HEK293 (cell line): Measurements from ENCODE around the gene TTC7B.
A peak's percentile ranks its signal among the peaks of the same experiment; 100 is the strongest.

Experiments
- CTCF ChIA-PET: fragments of 350-600 bp; formaldehyde crosslinking; extraction: SDS; loops from one replicate; lab custom pipeline; 2021; ENCODE audit warnings: antibody characterized with exemption; lab: Yijun Ruan, JAX
- POLR2A ChIA-PET: fragments of 300-600 bp; formaldehyde crosslinking; extraction: SDS; loops from one replicate; lab custom pipeline; 2020; ENCODE audit warnings: antibody characterized with exemption, inconsistent platforms; lab: Yijun Ruan, JAX
- H3K27ac ChIP-seq: fragments of 200-500 bp; sonication (Bioruptor generic); 2 replicates; pipeline ENCODE4 v1.5.1; 2014; ENCODE audit warnings: low read depth, low read length, control low read depth, inconsistent platforms; ENCODE audit errors: extremely low read depth
- H3K36me3 ChIP-seq, 2 experiments: fragments of 200-500 bp in 1 of 2; sonication (Bioruptor generic) in 1 of 2; 1 replicate in 1 of 2; 2 replicates in 1 of 2; pipeline ENCODE4 v1.5.1; 2014 to 2017; ENCODE audit warnings: inconsistent platforms in 2 of 2, low read length in 2 of 2; ENCODE audit not compliant: control insufficient read depth in 2 of 2, insufficient read depth in 1 of 2
- H3K4me1 ChIP-seq: fragments of 200-500 bp; sonication (Bioruptor generic); 2 replicates; pipeline ENCODE4 v1.5.1; 2014; ENCODE audit warnings: mild to moderate bottlenecking, low read length, inconsistent platforms; ENCODE audit not compliant: control insufficient read depth, insufficient read depth
- H3K4me3 ChIP-seq: 2 replicates; pipeline ENCODE4 v1.5.1; 2011; ENCODE audit warnings: low read depth, mild to moderate bottlenecking, control low read depth, low read length, moderate library complexity
- H3K9me3 ChIP-seq: fragments of 200-500 bp; sonication (Bioruptor generic); 2 replicates; pipeline ENCODE4 v1.5.1; 2014; ENCODE audit warnings: low read depth, low read length, inconsistent platforms; ENCODE audit not compliant: control insufficient read depth, insufficient read depth
- KLF10 ChIP-seq: fragments of 450-650 bp; IDR thresholded peaks from 2 replicates; pipeline ENCODE4 v1.5.1; 2018; ENCODE audit warnings: missing biosample characterization, mild to moderate bottlenecking, missing genetic modification characterization
- MYNN ChIP-seq: fragments of 450-650 bp; formaldehyde crosslinking; IDR thresholded peaks from 2 replicates; pipeline ENCODE4 v1.5.1; 2016; ENCODE audit warnings: missing biosample characterization, missing genetic modification characterization, borderline replicate concordance
- SCRT2 ChIP-seq: fragments of 450-650 bp; formaldehyde crosslinking; IDR thresholded peaks from 2 replicates; pipeline ENCODE4 v1.5.1; 2016; ENCODE audit warnings: missing biosample characterization, missing genetic modification characterization
- SP7 ChIP-seq: fragments of 450-650 bp; formaldehyde crosslinking; IDR thresholded peaks from 2 replicates; pipeline ENCODE4 v1.5.1; 2016; ENCODE audit warnings: missing biosample characterization, missing genetic modification characterization
- ZNF10 ChIP-seq: fragments of 450-650 bp; formaldehyde crosslinking; IDR thresholded peaks from 2 replicates; pipeline ENCODE4 v1.5.1; 2017; ENCODE audit warnings: missing biosample characterization, missing genetic modification characterization
- ZNF132 ChIP-seq: fragments of 450-650 bp; formaldehyde crosslinking; IDR thresholded peaks from 2 replicates; pipeline ENCODE4 v1.5.1; 2017; ENCODE audit warnings: missing biosample characterization, missing genetic modification characterization, borderline replicate concordance
- ZNF175 ChIP-seq: fragments of 450-650 bp; formaldehyde crosslinking; IDR thresholded peaks from 2 replicates; pipeline ENCODE4 v1.5.1; 2016; ENCODE audit warnings: missing biosample characterization, missing genetic modification characterization
- ZNF202 ChIP-seq: fragments of 450-650 bp; formaldehyde crosslinking; IDR thresholded peaks from 2 replicates; pipeline ENCODE4 v1.5.1; 2016; ENCODE audit warnings: missing biosample characterization, missing genetic modification characterization, borderline replicate concordance
- ZNF223 ChIP-seq: fragments of 450-650 bp; formaldehyde crosslinking; IDR thresholded peaks from 2 replicates; pipeline ENCODE4 v1.5.1; 2016; ENCODE audit warnings: missing biosample characterization, missing genetic modification characterization
- ZNF350 ChIP-seq: fragments of 450-650 bp; formaldehyde crosslinking; IDR thresholded peaks from 2 replicates; pipeline ENCODE4 v1.5.0; 2017; ENCODE audit warnings: missing biosample characterization, mild to moderate bottlenecking, missing genetic modification characterization
- ZNF555 ChIP-seq: fragments of 450-650 bp; formaldehyde crosslinking; conservative IDR thresholded peaks from 2 replicates; pipeline ENCODE4 v1.5.1; 2017; ENCODE audit warnings: missing biosample characterization, mild to moderate bottlenecking, missing genetic modification characterization, inconsistent platforms
- ZNF621 ChIP-seq: fragments of 450-650 bp; formaldehyde crosslinking; IDR thresholded peaks from 2 replicates; pipeline ENCODE4 v1.5.1; 2017; ENCODE audit warnings: missing biosample characterization, missing genetic modification characterization
- ZNF623 ChIP-seq: fragments of 450-650 bp; formaldehyde crosslinking; IDR thresholded peaks from 2 replicates; pipeline ENCODE4 v1.5.1; 2016; ENCODE audit warnings: missing biosample characterization, missing genetic modification characterization
- ZNF626 ChIP-seq: fragments of 450-650 bp; sonication (Bioruptor Pico); formaldehyde crosslinking; IDR thresholded peaks from 2 replicates; pipeline ENCODE4 v1.5.1; 2018; ENCODE audit warnings: missing biosample characterization, missing genetic modification characterization, inconsistent platforms
- ZNF660 ChIP-seq: fragments of 450-650 bp; IDR thresholded peaks from 2 replicates; pipeline ENCODE4 v1.5.1; 2018; ENCODE audit warnings: missing biosample characterization, mild to moderate bottlenecking, missing genetic modification characterization
- ZNF747 ChIP-seq: fragments of 450-650 bp; formaldehyde crosslinking; IDR thresholded peaks from 2 replicates; pipeline ENCODE4 v1.5.1; 2016; ENCODE audit warnings: missing biosample characterization, missing genetic modification characterization
- TF ChIP-seq, protein P1 (sequence below): fragments of 450-650 bp; formaldehyde crosslinking; IDR thresholded peaks from 2 replicates; pipeline ENCODE4 v1.5.1; 2016; ENCODE audit warnings: missing biosample characterization, missing genetic modification characterization
- TF ChIP-seq, protein P2 (sequence below): fragments of 450-650 bp; formaldehyde crosslinking; IDR thresholded peaks from 2 replicates; pipeline ENCODE4 v1.5.1; 2016; ENCODE audit warnings: missing biosample characterization, missing genetic modification characterization
- TF ChIP-seq, protein P3 (sequence below): fragments of 450-650 bp; formaldehyde crosslinking; IDR thresholded peaks from 2 replicates; pipeline ENCODE4 v1.5.1; 2016; ENCODE audit warnings: missing biosample characterization, missing genetic modification characterization, low read depth

TTC7B gene

DNA sequence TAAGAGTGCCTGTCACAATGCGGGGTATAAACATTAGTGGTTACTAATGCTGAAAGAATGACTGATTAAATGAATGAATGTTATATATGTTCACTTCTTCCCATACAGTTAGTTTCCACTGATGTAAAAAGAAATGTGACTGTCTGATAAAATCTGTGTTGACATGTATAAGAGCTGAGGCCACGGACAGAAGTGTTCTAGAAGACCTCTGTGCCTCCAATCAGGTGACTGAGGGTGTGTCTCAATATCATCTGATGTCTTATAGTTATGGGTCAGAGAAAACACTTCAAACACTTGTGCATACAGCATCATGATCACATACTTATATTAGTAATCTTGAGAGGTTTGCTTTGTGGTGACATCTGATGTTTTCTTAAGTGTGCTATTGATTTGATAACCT lies 183.4 kb downstream of the TTC7B start:
- Histone ChIP-seq H3K4me3 (no peak overlapping the region), H3K36me3 (peaks cover 0 to 2% of the 10 kb centered on the region in 2 experiments; a peak in 1 of 3 replicates), H3K27ac (no peak overlapping the region), H3K9me3 (no peaks in the 10 kb centered on the region), H3K4me1 (no peaks in the 10 kb centered on the region)
- TF ChIP-seq SCRT2: no peak
- TF ChIP-seq KLF10 (tag by site-specific recombination): 0 out of 2 replicates have a peak, but pooled peaks have one; percentile 20
- ChIA-PET POLR2A (no interaction called here), CTCF (no interaction called here)

DNA sequence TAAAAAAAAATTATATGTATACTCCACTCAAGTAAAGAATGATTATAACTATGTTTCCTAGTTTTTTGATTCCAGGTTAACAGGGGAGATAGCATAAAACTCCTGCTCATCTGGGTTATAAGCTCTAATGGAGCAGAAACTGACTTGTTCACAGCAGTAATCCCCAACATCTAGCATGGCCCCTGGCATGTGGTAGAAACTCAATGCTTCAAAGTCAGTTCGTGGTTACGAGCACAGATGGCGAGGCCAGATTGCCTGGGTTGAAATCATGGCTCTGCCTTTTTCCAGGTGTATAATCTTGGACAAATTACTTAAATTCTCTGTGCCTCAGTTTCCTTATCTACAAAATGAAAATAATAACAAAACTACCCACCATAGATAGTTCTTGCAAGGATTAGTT lies 183.8 kb downstream of the TTC7B start:
- H3K36me3 ChIP-seq: no peaks in the 10 kb centered on the region; a peak in 1 of 3 replicates
- TF ChIP-seq ZNF175 (tag by site-specific recombination): no peak
- H3K4me1 ChIP-seq: no peaks in the 10 kb centered on the region
- ChIA-PET POLR2A (no interaction called here), CTCF (interaction anchor here (0.6 kb wide), 1 partner anchor 65 kb away, joined by 3 read pairs; no protein-coding TSS in a partner anchor)
- H3K27ac ChIP-seq: no peak overlapping the region
- no peak overlapping the region for H3K4me3 ChIP-seq
- no peaks in the 10 kb centered on the region for H3K9me3 ChIP-seq

DNA sequence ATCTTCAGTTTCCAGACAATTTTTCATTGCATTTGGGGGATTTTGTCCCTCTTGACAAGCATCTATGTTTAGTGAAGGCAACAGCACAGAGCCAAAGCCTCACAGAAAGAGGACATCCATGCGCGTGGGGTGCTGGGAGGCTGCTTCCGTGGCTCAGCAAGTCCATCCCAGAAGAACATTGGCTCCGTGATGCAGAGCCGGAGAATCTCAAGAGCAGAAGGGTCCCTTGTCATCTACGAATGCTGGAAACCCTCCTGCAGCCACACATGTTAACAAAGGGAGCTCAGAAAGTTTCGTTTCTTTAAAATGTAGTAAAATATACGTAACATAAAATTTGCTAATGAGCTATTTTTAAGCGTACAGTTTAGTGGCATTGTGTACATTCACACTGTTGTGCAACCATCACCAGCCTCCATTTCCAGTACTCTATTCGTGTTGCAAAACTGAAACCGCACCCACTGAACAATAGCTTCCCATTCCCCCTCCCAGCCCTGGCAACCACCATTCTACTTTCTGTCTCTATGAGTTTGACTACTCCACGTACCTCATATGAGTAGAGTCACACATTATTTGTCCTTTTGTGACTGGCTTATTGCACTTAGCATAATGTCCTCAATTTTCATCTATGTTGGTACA lies 185.9 kb downstream of the TTC7B start:
- Histone ChIP-seq H3K27ac (no peak overlapping the region), H3K4me3 (no peak overlapping the region), H3K9me3 (no peaks in the 10 kb centered on the region), H3K36me3 (no peaks in the 10 kb centered on the region; a peak in 1 of 3 replicates), H3K4me1 (no peaks in the 10 kb centered on the region)
- TF ChIP-seq ZNF626 (tag by site-specific recombination) (no peak), ZNF555 (tag by site-specific recombination) (no peak)
- TF ChIP-seq, protein P1, sequence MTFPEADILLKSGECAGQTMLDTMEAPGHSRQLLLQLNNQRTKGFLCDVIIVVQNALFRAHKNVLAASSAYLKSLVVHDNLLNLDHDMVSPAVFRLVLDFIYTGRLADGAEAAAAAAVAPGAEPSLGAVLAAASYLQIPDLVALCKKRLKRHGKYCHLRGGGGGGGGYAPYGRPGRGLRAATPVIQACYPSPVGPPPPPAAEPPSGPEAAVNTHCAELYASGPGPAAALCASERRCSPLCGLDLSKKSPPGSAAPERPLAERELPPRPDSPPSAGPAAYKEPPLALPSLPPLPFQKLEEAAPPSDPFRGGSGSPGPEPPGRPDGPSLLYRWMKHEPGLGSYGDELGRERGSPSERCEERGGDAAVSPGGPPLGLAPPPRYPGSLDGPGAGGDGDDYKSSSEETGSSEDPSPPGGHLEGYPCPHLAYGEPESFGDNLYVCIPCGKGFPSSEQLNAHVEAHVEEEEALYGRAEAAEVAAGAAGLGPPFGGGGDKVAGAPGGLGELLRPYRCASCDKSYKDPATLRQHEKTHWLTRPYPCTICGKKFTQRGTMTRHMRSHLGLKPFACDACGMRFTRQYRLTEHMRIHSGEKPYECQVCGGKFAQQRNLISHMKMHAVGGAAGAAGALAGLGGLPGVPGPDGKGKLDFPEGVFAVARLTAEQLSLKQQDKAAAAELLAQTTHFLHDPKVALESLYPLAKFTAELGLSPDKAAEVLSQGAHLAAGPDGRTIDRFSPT (tag by site-specific recombination): no peak
- CTCF ChIA-PET: no interaction called here
- POLR2A ChIA-PET: interaction anchor here (0.7 kb wide), 1 partner anchor 186 kb away, joined by 7 read pairs; no protein-coding TSS in a partner anchor

DNA sequence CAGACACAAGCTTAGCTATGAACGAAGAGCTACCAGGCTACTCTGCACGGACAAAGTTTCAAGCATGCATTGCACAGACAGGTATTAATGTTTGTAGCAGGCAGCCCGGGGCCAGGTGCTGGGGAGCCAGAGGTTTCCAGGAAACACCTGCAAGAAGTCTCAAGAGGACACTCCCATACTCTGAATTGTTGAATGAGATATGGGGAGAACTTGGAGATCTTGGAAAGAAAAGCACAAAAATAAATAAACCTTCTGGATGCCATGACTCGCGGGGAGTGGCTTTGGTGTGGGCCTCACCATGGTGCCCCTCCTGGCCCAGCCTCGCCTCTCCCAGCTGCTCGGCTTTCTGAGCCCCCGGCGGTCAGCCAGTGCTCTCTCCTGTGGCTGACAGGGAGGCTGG lies 186.8 kb downstream of the TTC7B start:
- H3K9me3 ChIP-seq: no peaks in the 10 kb centered on the region
- H3K36me3 ChIP-seq: no peaks in the 10 kb centered on the region; a peak in 1 of 3 replicates
- H3K27ac ChIP-seq: no peak overlapping the region
- TF ChIP-seq MYNN (no peak), ZNF623 (tag by site-specific recombination) (no peak), ZNF660 (tag by site-specific recombination) (no peak), ZNF10 (no peak)
- POLR2A ChIA-PET: no interaction called here
- H3K4me1 ChIP-seq: no peaks in the 10 kb centered on the region
- CTCF ChIA-PET: interaction anchor here (0.7 kb wide), 1 partner anchor 8 kb away, joined by 4 read pairs; no protein-coding TSS in a partner anchor
- H3K4me3 ChIP-seq: no peak overlapping the region

DNA sequence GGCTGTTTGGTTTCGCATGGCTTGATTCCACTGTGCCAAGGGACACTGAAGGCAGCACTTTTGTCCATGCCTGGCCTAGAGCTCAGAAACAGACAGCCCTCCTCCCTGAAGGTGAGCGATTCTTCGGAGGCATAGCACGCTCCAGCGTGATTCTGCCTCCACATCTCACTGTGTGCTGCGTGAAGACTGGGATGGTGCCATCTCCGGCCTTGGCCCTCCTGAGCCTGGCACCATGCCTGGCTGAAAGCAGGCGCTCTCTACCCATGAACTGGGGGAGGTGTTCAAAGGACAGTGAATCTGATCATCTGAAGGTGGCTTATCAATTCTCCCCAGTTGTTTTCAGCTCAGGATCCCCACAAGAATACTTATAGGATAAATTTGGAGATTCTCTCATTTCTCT lies 187.4 kb downstream of the TTC7B start:
- Histone ChIP-seq H3K9me3 (no peaks in the 10 kb centered on the region), H3K36me3 (no peaks in the 10 kb centered on the region), H3K4me3 (no peak overlapping the region), H3K27ac (no peak overlapping the region), H3K4me1 (no peaks in the 10 kb centered on the region)
- ChIA-PET CTCF (interaction anchor here (0.6 to 0.7 kb wide), 2 partner anchors 8 to 19 kb away, joined by 3 to 4 read pairs; no protein-coding TSS in a partner anchor), POLR2A (no interaction called here)
- TF ChIP-seq, protein P2, sequence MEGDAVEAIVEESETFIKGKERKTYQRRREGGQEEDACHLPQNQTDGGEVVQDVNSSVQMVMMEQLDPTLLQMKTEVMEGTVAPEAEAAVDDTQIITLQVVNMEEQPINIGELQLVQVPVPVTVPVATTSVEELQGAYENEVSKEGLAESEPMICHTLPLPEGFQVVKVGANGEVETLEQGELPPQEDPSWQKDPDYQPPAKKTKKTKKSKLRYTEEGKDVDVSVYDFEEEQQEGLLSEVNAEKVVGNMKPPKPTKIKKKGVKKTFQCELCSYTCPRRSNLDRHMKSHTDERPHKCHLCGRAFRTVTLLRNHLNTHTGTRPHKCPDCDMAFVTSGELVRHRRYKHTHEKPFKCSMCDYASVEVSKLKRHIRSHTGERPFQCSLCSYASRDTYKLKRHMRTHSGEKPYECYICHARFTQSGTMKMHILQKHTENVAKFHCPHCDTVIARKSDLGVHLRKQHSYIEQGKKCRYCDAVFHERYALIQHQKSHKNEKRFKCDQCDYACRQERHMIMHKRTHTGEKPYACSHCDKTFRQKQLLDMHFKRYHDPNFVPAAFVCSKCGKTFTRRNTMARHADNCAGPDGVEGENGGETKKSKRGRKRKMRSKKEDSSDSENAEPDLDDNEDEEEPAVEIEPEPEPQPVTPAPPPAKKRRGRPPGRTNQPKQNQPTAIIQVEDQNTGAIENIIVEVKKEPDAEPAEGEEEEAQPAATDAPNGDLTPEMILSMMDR (tag by site-specific recombination): no peak
- no peak for TF ChIP-seq ZNF621
- TF ChIP-seq ZNF223 (tag by site-specific recombination): no peak
- no peak for TF ChIP-seq ZNF350 (tag by site-specific recombination)
- no peak for TF ChIP-seq ZNF202
- TF ChIP-seq, protein P3, sequence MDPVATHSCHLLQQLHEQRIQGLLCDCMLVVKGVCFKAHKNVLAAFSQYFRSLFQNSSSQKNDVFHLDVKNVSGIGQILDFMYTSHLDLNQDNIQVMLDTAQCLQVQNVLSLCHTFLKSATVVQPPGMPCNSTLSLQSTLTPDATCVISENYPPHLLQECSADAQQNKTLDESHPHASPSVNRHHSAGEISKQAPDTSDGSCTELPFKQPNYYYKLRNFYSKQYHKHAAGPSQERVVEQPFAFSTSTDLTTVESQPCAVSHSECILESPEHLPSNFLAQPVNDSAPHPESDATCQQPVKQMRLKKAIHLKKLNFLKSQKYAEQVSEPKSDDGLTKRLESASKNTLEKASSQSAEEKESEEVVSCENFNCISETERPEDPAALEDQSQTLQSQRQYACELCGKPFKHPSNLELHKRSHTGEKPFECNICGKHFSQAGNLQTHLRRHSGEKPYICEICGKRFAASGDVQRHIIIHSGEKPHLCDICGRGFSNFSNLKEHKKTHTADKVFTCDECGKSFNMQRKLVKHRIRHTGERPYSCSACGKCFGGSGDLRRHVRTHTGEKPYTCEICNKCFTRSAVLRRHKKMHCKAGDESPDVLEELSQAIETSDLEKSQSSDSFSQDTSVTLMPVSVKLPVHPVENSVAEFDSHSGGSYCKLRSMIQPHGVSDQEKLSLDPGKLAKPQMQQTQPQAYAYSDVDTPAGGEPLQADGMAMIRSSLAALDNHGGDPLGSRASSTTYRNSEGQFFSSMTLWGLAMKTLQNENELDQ (tag by site-specific recombination): no peak
- TF ChIP-seq ZNF132 (tag by site-specific recombination): no peak
- TF ChIP-seq SP7 (tag by site-specific recombination): no peak
- TF ChIP-seq ZNF747 (tag by site-specific recombination): no peak
